Right renal cortex interstitium (tissue), 3 donors: ENCODE data around the gene NEU4. TPM values are rescaled to one million over a fixed set of nuclear protein-coding genes. Genes with fewer than 3 reads are reported as not detected.
"Not testable (repeated sequence)": the region's sequence is repeated elsewhere in the genome, so short reads cannot be mapped to it uniquely, and the experiment has no call there.

Experiments used
- DNase-seq, 3 donors: peaks; one replicate each; pipeline ENCODE4 v3.0.0-alpha.2; 2013; ENCODE audit warnings: low read depth in 3 of 3, low spot score in 2 of 3
- polyA plus RNA-seq, 3 donors: library from polyadenylated mRNA; unstranded; fragments of 120-200 nt; gene quantifications; one replicate each; pipeline ENCODE4 v1.2.1, GENCODE V29; 2013; ENCODE audit not compliant: insufficient read length in 3 of 3

The NEU4 gene
- polyA plus RNA-seq, 3 donors, result 0.92 to 1.8 (median 1.3) TPM

DNA sequence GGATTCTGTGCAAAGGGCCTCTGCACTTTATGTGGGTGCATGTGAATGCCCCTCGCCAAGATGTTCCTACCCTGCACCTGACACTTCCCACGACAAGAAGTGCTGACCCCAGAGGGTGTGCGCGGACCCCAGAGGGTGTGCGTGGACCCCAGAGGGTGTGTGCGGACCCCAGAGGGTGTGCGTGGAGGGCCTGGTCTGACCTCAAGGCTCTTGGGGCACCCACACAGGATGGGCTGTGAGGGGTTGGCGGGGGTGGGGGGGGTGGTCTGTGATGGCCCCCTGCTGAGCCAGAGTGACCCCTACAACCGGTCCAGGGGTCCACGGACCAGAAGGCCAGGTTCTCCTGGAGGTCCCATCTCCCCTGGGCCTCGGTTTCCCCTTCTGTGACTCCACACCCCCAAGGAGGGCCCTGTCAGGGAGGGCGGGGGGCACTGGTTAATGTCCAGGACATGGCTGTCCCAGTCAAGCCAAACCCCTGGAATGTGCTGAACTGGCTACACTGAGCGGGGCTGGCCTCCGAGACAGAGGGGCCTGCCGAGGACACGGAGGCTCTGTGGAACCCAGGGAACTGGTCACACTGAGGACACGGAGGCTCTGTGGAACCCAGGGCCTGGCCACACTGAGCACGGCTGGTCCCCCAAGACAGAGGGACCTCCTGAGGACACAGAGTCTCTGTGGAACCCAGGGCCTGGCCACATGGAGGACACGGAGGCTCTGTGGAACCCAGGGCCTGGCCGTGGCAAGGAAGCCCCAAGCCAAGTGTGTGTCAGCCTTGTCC lies 3.1 kb downstream of the NEU4 start:
- DNase-seq, result no peak

DNA sequence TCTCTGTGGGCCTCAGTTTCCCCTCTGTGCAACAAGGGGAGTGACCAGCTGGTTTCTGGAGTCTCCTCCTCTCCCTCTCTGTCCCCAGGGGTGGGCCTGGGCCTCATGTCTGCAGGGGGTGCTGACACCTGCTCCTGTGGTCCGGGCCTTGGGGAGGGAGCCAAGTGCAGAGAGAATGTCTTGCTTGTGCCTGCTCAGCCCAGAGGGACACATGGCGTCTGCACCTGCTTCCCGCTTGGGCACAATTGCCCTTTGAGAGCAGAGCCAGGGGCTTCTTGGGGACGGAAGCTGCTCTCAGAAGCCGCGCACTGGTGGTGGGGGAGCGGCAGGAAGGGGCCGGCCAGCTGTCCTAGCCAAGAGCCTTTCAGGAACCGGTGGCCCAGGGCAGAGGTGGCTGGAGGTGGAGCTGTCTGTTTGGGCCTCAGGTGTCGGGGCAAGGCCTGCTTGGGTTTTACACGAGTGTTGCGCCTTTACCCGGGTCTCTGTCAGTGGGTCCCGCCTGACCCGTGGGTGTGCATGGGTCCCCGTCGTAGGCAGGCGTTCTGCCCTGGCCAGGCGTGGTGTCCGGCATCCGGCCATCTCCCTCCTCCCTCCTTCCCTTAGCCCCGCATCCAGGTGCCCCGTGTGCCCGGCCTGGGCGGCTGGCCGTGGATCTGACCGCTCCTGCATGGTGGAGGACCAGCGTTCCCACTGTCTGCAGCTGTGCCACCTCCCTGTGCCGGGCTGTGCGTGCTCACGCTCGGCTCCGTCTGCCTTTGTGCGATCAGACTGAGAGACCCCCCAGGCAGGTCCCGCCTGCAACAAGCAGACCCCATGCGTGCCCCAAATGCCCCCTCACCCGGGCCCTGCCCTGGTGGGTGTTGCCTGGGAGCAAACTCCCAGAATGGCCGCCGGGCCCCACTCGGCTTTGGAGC lies 4.0 kb downstream of the NEU4 start:
- no peak for DNase-seq

DNA sequence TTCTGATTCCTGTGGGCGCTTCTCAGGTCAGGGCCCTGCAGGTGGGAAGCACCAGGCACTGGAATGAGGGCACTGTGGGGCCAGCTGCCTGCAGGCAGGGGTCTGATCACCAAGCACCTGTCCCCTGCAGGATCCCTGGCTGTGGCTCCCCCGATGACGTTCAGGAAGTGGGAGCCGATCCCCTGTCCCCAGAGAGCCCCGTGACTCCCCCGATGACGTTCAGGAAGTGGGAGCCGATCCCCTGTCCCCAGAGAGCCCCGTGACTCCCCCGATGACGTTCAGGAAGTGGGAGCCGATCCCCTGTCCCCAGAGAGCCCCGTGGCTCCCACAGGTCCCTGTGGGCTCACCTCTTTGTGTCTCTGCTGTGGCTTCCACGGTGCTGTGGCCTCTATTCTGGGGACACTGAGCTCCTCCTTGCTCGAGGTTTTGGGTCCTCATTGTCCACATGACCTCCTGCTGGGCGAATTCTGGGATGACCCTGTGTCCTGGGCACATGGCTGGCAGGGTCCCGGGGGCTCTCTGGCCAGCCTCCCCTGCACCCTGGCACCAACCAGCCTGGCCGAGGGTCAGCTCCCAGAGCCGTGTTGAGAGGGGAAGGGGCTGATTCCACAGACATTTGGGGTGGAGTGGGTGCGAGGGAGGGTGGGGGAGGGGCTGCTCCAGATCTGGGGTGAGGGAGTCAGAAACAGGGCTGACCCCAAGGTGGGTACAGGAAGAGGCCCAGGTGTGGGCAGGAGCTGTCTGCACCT lies 4.8 kb downstream of the NEU4 start:
- no peak for DNase-seq

DNA sequence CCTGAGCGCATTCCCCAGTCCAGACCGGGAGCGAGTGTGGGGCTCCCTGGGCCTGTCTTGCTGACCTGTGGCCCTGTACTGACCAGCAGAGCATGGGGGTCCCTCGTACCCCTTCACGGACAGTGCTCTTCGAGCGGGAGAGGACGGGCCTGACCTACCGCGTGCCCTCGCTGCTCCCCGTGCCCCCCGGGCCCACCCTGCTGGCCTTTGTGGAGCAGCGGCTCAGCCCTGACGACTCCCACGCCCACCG lies 5.3 kb downstream of the NEU4 start:
- DNase-seq, result no peak

DNA sequence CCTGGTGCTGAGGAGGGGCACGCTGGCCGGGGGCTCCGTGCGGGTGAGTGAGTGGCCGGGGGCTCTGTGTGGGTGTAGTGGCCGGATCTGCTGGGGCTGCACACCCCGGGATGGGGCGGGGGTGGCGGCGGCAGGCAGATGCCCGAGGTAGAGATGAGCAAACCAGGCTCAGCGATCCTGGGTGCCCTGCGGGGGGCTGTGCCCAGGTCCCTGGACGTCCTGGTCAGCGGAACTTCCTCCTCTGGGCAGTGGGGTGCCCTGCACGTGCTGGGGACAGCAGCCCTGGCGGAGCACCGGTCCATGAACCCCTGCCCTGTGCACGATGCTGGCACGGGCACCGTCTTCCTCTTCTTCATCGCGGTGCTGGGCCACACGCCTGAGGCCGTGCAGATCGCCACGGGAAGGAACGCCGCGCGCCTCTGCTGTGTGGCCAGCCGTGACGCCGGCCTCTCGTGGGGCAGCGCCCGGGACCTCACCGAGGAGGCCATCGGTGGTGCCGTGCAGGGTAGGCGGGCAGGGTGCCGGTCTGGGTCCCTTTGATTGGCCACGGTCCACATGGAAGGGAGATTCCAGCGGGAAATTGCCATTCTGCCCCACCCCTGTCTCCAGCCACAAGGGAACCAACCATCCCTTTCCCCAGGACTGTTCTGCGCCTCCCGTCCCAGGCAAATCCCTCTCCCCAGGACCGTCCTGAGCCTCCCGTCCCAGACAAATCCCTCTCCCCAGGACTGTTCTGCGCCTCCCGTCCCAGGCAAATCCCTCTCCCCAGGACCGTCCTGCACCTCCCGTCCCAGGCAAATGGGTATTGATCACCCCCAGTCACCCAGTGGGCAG lies 5.9 kb downstream of the NEU4 start:
- DNase-seq, result no peak

DNA sequence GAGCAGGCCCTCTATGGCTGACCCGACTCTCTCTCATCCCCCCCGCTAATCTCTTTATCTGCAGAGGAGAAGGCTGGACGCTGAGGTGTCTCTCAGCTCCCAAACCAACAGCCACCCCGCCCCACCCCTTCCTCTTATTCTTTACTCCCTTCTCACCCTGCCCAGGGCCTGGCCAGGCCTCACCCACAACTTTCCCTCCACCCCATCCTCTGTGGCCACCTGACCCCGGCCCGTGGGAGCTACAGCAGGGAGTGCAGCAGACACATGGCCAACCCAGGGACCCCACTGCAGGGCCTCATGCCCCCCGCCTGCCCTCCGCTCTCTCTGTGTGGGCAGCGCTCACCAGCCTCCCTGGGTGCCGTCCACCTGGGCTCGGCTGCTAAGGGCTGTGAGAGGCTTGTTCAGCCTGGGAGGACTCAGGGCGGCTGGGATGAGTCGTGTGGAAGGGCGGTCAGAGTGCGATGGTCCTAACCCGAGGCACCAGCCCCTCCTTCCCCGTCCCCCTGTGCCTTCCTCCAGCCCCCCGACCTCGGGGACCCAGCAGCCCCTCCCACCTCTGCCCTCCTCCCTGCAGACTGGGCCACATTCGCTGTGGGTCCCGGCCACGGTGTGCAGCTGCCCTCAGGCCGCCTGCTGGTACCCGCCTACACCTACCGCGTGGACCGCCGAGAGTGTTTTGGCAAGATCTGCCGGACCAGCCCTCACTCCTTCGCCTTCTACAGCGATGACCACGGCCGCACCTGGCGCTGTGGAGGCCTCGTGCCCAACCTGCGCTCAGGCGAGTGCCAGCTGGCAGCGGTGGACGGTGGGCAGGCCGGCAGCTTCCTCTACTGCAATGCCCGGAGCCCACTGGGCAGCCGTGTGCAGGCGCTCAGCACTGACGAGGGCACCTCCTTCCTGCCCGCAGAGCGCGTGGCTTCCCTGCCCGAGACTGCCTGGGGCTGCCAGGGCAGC lies 6.8 kb downstream of the NEU4 start:
- DNase-seq, result no peak

DNA sequence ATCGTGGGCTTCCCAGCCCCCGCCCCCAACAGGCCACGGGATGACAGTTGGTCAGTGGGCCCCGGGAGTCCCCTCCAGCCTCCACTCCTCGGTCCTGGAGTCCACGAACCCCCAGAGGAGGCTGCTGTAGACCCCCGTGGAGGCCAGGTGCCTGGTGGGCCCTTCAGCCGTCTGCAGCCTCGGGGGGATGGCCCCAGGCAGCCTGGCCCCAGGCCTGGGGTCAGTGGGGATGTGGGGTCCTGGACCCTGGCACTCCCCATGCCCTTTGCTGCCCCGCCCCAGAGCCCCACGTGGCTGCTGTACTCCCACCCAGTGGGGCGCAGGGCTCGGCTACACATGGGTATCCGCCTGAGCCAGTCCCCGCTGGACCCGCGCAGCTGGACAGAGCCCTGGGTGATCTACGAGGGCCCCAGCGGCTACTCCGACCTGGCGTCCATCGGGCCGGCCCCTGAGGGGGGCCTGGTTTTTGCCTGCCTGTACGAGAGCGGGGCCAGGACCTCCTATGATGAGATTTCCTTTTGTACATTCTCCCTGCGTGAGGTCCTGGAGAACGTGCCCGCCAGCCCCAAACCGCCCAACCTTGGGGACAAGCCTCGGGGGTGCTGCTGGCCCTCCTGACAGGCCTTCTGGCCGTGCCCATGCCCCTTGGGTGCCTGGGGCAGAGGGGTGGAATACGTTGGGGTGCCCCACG lies 7.6 kb downstream of the NEU4 start:
- DNase-seq, result no peak

DNA sequence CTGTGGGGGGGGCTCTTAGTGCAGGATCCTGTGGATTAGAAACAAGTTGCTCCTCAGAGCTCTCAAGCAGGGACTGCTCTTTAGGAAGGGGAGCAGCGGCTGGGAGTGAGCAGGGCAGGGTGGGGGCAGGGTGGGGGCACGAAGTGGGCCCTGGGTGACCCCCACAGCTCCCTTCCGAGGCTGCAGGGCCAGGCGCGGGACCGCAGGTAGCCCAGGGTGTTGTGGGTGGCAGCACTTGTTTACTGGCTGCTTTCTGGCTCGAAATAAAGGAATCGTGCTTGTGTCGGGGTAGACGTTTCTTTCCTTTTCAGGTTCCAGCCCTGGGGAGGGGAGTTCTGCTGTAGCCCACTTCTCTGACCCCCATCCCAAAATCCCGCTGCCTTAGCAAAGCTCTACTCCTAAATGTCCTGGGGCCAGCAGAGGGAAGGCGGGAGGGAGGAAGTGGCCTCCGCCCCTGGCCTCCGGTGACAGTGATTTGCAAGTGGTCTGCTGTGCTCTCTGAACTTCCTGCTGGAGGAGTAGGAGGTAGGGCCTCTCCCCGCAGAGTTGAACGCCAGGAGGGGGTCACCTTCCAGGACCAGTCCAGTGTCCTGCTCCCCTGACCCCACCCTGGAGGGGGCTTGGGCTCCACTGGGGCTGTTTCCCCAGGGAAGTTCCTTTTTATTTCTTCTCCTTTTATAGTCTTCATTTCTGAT lies 8.3 kb downstream of the NEU4 start:
- DNase-seq, result no peak

DNA sequence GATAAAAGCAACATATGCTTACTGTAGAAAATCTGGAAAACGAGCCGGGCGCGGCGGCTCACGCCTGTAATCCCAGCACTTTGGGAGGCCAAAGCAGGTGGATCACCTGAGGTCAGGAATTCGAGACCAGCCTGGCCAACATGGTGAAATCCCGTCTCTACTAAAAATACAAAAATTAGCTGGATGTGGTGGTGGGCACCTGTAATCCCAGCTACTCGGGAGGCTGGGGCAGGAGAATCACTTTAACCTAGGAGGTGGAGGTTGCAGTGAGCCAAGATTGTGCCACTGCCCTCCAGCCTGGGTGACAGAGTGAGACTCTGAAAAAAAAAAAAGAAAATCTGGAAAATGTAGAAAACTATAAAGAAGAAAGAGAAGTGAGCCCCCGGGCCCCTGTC lies 8.8 kb downstream of the NEU4 start:
- DNase-seq, result not testable (repeated sequence)

DNA sequence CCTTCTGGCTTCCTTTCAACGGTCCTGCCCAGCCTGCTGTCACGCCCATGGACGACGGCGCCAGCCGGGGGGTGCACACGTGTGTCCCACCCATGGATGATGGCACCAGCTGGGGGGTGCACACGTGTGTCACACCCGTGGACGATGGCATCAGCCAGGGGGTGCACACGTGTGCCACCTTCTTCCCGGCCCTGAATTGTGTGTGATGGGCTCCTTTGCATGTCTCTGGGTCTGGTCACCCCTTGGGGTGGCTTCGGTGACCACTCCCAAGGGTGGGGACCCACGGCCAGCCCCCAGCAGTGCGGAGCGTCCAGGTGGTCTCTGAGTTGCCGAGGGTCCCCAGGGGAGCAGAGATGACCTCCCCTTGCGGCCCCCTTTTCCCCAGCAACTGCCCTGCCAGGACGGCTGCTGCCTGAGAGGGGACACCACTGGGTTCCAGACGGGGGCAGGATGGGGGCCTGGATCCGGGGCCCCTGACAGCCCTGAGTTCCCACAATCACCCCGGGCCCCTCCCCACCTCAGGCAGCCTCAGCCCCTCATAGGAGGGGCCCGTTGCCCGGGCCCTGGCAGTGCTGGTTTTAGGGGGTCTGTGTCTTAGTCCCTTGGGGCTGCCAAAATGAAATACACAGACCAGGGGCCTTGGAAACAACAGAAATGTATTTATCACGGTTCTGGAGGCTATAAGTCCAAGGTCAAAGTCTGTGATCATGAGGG lies 9.4 kb downstream of the NEU4 start:
- DNase-seq, result no peak

DNA sequence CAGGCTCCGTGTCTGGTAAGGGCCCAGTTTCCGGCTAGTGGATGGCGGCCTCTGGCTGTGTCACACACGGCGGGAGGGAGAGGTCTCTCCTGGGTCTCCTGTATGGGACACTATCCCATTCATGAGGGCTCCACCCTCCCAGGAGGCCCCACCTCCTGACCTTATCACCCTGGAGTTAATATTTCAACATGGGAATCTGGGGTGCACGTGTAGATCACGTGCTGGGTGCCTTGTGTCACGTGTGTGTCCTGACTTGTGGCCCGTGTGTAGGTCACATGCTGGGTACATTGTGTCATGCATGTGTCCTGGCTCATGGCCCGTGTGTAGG lies 9.9 kb downstream of the NEU4 start:
- no peak for DNase-seq

DNA sequence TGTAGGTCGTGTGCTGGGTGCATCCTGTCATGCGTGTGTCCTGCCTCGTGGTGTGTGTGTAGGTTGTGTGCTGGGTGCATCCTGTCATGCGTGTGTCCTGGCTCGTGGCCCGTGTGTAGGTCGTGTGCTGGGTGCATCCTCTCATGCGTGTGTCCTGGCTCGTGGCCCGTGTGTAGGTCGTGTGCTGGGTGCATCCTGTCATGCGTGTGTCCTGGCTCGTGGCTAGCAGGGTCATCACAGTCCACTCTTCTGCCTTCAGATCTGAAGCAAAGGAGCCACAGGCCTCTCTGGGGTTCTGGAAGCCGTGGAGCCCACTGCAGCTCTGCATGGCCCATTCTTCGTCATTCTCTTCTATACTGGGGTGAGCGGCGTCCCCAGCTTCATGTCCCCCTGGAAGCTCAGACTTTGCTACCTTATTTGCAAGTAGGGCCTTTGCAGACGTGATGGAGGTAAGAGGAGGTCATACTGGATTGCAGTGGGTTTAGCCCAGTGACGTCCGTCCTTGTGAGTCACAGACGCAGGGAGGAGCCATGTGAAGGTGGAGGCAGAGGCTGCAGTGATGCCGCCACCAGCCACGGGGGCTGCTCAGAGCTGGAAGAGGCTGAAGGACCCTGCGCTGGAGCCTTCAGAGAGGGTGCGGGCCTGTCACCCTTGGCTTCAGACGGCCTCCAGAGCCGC lies 11.1 kb downstream of the NEU4 start:
- not testable (repeated sequence) for DNase-seq

DNA sequence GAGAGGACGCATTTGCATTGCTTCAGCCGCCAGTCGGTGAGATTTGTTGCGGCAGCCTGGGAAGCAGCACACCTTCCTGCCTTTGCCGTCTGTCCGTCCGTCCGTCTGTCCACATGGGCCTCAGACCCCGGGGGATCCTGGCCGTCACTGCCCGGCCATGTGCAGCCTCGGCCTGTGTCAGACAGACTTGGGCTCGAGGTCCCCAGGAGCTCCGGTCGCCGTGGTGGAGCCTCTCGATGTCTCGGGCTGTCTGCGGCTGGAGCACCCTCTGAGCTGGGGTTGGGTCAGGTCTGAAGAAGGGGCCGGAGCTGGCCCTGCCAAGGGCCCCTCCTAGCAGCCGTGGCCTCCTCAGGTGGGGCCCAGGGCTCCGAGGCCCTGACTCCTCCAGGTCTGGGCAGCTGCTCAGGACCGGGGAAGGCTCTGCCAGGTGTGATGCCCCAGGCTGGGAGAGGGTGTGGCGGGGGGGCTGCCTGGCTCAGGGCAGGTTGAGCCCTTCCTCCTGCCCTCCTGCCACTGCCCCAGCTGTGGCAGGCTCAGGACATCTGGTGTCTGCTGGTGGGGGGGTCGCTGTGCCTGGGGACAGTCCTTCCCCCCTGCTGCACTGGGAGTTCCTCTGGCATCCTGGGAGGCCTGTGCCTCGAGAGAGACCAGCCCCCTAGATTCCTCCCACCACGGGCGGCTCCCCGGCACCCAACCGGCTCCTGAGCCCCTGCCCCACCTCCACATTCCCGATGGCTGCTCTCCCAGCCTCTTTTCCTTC lies 11.8 kb downstream of the NEU4 start:
- no peak for DNase-seq

DNA sequence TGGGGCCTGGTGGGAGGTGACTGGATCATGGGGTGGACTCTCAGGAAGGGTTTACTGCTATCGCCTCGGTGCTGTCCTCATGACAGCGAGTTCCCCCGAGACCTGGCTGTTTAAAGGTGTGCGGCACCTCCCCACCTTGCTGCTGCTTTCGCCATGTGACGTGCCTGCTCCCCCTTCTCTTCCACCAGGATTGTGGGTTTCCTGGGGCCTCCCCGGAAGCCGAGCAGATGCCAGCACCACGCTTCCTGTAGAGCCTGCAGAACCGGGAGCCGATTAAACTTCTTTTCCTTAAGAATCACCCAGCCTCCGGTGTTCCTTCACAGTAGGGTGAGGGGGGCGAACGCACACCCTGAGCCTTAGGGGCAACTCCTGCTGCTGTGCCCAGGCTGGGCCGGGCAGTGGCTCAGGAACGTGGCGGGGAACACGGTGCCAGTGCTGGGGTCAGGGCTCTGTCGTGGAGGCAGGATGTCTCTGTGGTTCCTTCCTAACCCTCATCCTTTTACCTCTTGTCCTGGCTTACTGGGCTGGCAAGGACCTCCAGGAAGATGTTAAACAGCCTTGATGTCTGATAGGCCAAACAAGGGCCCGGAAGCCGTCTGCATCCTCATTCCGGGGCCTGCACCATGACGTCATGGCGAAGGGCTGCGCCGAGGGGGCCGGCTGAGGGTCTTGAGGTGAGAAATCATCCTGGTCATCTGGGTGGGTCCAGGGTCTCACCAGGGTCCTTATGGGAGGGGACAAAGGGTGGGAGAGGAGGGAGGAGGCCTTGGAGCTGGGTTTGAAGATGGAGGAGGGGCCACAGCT lies 12.7 kb downstream of the NEU4 start:
- no peak for DNase-seq

DNA sequence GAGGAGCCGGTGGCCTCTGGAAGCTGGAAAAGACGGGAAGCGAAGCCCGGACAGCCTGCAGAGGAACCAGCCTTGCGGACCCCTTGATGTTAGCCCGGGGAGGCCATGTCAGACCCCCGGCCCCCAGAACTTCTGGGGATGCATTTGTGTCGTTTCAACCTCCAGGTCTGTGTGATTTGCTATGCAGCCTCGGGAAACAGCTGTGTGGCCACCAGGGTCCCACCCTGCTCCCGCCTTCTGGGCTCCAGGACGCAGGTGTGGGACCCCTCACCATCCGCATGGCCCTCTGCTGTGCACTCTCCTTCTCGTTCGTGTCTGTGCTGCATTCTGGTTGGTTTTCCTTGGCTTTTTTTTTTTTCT lies 13.3 kb downstream of the NEU4 start:
- DNase-seq, result no peak
